Kidney (tissue), 14 donors: ENCODE data around the gene SYTL5. TPM values are rescaled to one million over a fixed set of nuclear protein-coding genes. Genes with fewer than 3 reads are reported as not detected.

Source experiments
- DNase-seq, 5 donors: peaks; one replicate each; pipeline ENCODE4 v3.0.0-alpha.2; 2013 to 2020
- FAIRE-seq: peaks from 2 replicates; lab custom pipeline; 2012; peaks lifted over from hg19 to GRCh38; lab: Jason Lieb, UNC
- H3K27ac ChIP-seq, 2 donors: one replicate each; pipeline ENCODE4 v1.7.0; 2013; ENCODE audit warnings: low read depth in 2 of 2, low read length in 2 of 2, inconsistent platforms in 1 of 2
- H3K27me3 ChIP-seq: one replicate; pipeline ENCODE4 v1.7.1; 2013; ENCODE audit warnings: low read length, inconsistent platforms; ENCODE audit not compliant: control insufficient read depth, insufficient read depth
- H3K36me3 ChIP-seq, 3 donors: one replicate each; pipeline versions ENCODE4 v1.7.0 to v1.7.1; 2013; ENCODE audit warnings: low read length in 3 of 3, control low read depth in 1 of 3, inconsistent platforms in 1 of 3; ENCODE audit not compliant: insufficient read depth in 3 of 3, control insufficient read depth in 2 of 3
- H3K4me1 ChIP-seq, 3 donors: one replicate each; pipeline versions ENCODE4 v1.7.0 to v1.7.1; 2013; ENCODE audit warnings: low read length in 3 of 3, inconsistent platforms in 1 of 3, low read depth in 1 of 3; ENCODE audit not compliant: control insufficient read depth in 2 of 3, insufficient read depth in 2 of 3
- H3K4me3 ChIP-seq, 3 donors: one replicate each; pipeline versions ENCODE4 v1.7.0 to v1.8.1; 2013; ENCODE audit warnings: low read length in 3 of 3, control low read depth in 1 of 3, inconsistent platforms in 1 of 3
- H3K9ac ChIP-seq, 3 donors: one replicate each; pipeline versions ENCODE4 v1.7.0 to v1.7.1; 2013; ENCODE audit warnings: low read length in 3 of 3, control low read depth in 1 of 3, inconsistent platforms in 1 of 3
- H3K9me3 ChIP-seq, 3 donors: one replicate each; pipeline versions ENCODE4 v1.7.0 to v1.7.1; 2013; ENCODE audit warnings: low read length in 3 of 3, control low read depth in 1 of 3, inconsistent platforms in 1 of 3; ENCODE audit not compliant: control insufficient read depth in 2 of 3, insufficient read depth in 1 of 3
- CTCF ChIP-seq: IDR thresholded peaks from 3 replicates; pipeline ENCODE4 v1.5.1; 2012; ENCODE audit warnings: mild to moderate bottlenecking, moderate library complexity, borderline replicate concordance; ENCODE audit not compliant: insufficient read depth; ENCODE audit errors: extremely low read depth
- intact Hi-C: fragments of 100-400 bp; cut with DNase I; formaldehyde crosslinking; loops from one replicate; pipeline ENCODE4 v1.11.1; 2022
- polyA plus RNA-seq: library from polyadenylated mRNA; stranded (reverse); fragments of 350-450 nt; fragmentation: Illumina TruSeq; extraction: RNeasy Lipid Tissue Mini Kit (QIAGEN cat#74804); gene quantifications from one replicate; pipeline ENCODE4 v1.2.3, GENCODE V29; 2014; ENCODE audit warnings: low read depth, low replicate concordance; ENCODE audit not compliant: insufficient read depth
- total RNA-seq: library from RNA; stranded (reverse); fragmentation: NEBNext Ultra II Directional; extraction: Animal tissue kit (Norgen Biotek cat#: 25700); gene quantifications from one replicate; pipeline ENCODE4 v1.2.1, GENCODE V29; 2021
- donor health status: control.
- donor health status: control.
- donor health status: control.
- donor health status: control.
- donor health status: control.
- donor health status: DM: yes; HTN: yes; CAD: no.
- donor health status: Normal renal cell carcinoma (clear cell type).

The SYTL5 gene
- total and polyA plus RNA-seq, 2 donors from 2014 or later, result 0.65 to 0.69 TPM

- intact Hi-C loops, result no loop called here
- H3K9me3 ChIP-seq, result no peaks in the 10 kb centered on the region
- no peak for DNase-seq
- FAIRE-seq, result no peak
- H3K4me3 ChIP-seq, result no peak overlapping the region
- H3K4me1 ChIP-seq, result no peaks in the 10 kb centered on the region
- H3K9ac ChIP-seq, result no peak overlapping the region
- no peak for TF ChIP-seq CTCF
- H3K36me3 ChIP-seq, result no peaks in the 10 kb centered on the region
- H3K27me3 ChIP-seq, result no peaks in the 10 kb centered on the region
- no peak overlapping the region for H3K27ac ChIP-seq
Observed at GRCh38 chrX:38048886-38049285, 42.5 kb downstream of the SYTL5 start.

GRCh38 chrX:38050806-38051205 is 44.5 kb downstream of the SYTL5 start:
- H3K9ac ChIP-seq, result no peak overlapping the region
- no peaks in the 10 kb centered on the region for H3K9me3 ChIP-seq
- FAIRE-seq (no peak), DNase-seq (no peak)
- no peaks in the 10 kb centered on the region for H3K27me3 ChIP-seq
- no peak for TF ChIP-seq CTCF
- H3K36me3 ChIP-seq, result no peaks in the 10 kb centered on the region
- no peak overlapping the region for H3K27ac ChIP-seq
- no peak overlapping the region for H3K4me3 ChIP-seq
- intact Hi-C loops, result no loop called here
- peaks cover 0 to 2% (median 0%) of the 10 kb centered on the region in 3 donors for H3K4me1 ChIP-seq

- no peak for TF ChIP-seq CTCF
- FAIRE-seq (no peak), DNase-seq (no peak)
- no peak overlapping the region for H3K9ac ChIP-seq
- no peaks in the 10 kb centered on the region for H3K9me3 ChIP-seq
- no peaks in the 10 kb centered on the region for H3K36me3 ChIP-seq
- peaks cover 0 to 2% (median 0%) of the 10 kb centered on the region in 3 donors for H3K4me1 ChIP-seq
- no peak overlapping the region for H3K4me3 ChIP-seq
- H3K27me3 ChIP-seq, result no peaks in the 10 kb centered on the region
- no peak overlapping the region for H3K27ac ChIP-seq
- intact Hi-C loops, result no loop called here
Observed at GRCh38 chrX:38052096-38052495, 45.7 kb downstream of the SYTL5 start.
